H9 (cell line): Measurements from ENCODE around the gene ABLIM3. TPM values are rescaled to one million over a fixed set of nuclear protein-coding genes. Genes with fewer than 3 reads are reported as not detected.

Experiments
- DNase-seq: peaks from one replicate; pipeline ENCODE4 v3.0.0-alpha.2; 2017
- H2AFZ ChIP-seq: one replicate; pipeline ENCODE4 v1.6.1; 2013; ENCODE audit warnings: mild to moderate bottlenecking, low read length, control low read depth, moderate library complexity
- H2AK5ac ChIP-seq: 2 replicates; pipeline ENCODE4 v1.6.1; 2013; ENCODE audit warnings: low read length, control low read depth, mixed read lengths; ENCODE audit not compliant: insufficient read length
- H2BK120ac ChIP-seq: one replicate; pipeline ENCODE4 v1.6.1; 2013; ENCODE audit warnings: low read depth, mild to moderate bottlenecking, low read length, control low read depth, inconsistent platforms; ENCODE audit not compliant: poor library complexity, severe bottlenecking
- H2BK12ac ChIP-seq: 2 replicates; pipeline ENCODE4 v1.6.1; 2013; ENCODE audit warnings: low read length, control low read depth, mixed read lengths, low read depth; ENCODE audit not compliant: insufficient read length
- H2BK15ac ChIP-seq: 2 replicates; pipeline ENCODE4 v1.6.1; 2013; ENCODE audit warnings: low read depth, low read length, control low read depth
- H2BK20ac ChIP-seq: one replicate; pipeline ENCODE4 v1.6.1; 2013; ENCODE audit warnings: low read depth, mild to moderate bottlenecking, low read length, control low read depth, inconsistent platforms; ENCODE audit not compliant: poor library complexity, severe bottlenecking
- H2BK5ac ChIP-seq: 2 replicates; pipeline ENCODE4 v1.6.1; 2013; ENCODE audit warnings: low read length, control low read depth, mixed read lengths; ENCODE audit not compliant: insufficient read length
- H3K14ac ChIP-seq: 2 replicates; pipeline ENCODE4 v1.6.1; 2013; ENCODE audit warnings: low read length, control low read depth; ENCODE audit not compliant: insufficient read depth
- H3K18ac ChIP-seq: 2 replicates; pipeline ENCODE4 v1.6.1; 2013; ENCODE audit warnings: low read depth, mild to moderate bottlenecking, mixed read lengths, low read length, control low read depth; ENCODE audit not compliant: insufficient read length
- H3K23ac ChIP-seq: 2 replicates; pipeline ENCODE4 v1.6.1; 2013; ENCODE audit warnings: low read length, control low read depth, mixed read lengths, low read depth; ENCODE audit not compliant: insufficient read length
- H3K23me2 ChIP-seq: 2 replicates; pipeline ENCODE4 v1.6.1; 2013; ENCODE audit warnings: low read depth, mild to moderate bottlenecking, mixed read lengths, low read length, control low read depth; ENCODE audit not compliant: insufficient read length, poor library complexity, severe bottlenecking
- H3K27ac ChIP-seq: 2 replicates; pipeline ENCODE4 v1.5.1; 2013; ENCODE audit warnings: low read length, control low read depth, mixed read lengths, low read depth; ENCODE audit not compliant: insufficient read length
- H3K27me3 ChIP-seq: 2 replicates; pipeline ENCODE4 v1.6.1; 2013; ENCODE audit warnings: low read length, control low read depth, inconsistent platforms; ENCODE audit not compliant: insufficient read depth
- H3K4ac ChIP-seq: 2 replicates; pipeline ENCODE4 v1.6.1; 2013; ENCODE audit warnings: low read depth, mild to moderate bottlenecking, control low read depth, inconsistent platforms, low read length, moderate library complexity
- H3K4me1 ChIP-seq: 2 replicates; pipeline ENCODE4 v1.6.1; 2013; ENCODE audit warnings: low read length, control low read depth, inconsistent platforms; ENCODE audit not compliant: insufficient read depth
- H3K4me2 ChIP-seq: 2 replicates; pipeline ENCODE4 v1.6.1; 2013; ENCODE audit warnings: low read length, control low read depth, mixed read lengths; ENCODE audit not compliant: insufficient read length, insufficient read depth
- H3K56ac ChIP-seq: 2 replicates; pipeline ENCODE4 v1.6.1; 2013; ENCODE audit warnings: low read depth, mild to moderate bottlenecking, mixed read lengths, low read length, control low read depth; ENCODE audit not compliant: insufficient read length
- H3K79me1 ChIP-seq: 2 replicates; pipeline ENCODE4 v1.6.1; 2013; ENCODE audit warnings: low read depth, mild to moderate bottlenecking, moderate library complexity, low read length, control low read depth, inconsistent platforms; ENCODE audit not compliant: insufficient read depth, poor library complexity, severe bottlenecking
- H3K79me2 ChIP-seq: 2 replicates; pipeline ENCODE4 v1.6.1; 2013; ENCODE audit warnings: low read length, control low read depth, inconsistent platforms; ENCODE audit not compliant: insufficient read depth
- H3K9ac ChIP-seq: 2 replicates; pipeline ENCODE4 v1.6.1; 2013; ENCODE audit warnings: low read length, control low read depth, mixed read lengths; ENCODE audit not compliant: insufficient read length; ENCODE audit errors: extremely low read depth
- H3K9me3 ChIP-seq: one replicate; pipeline ENCODE4 v1.6.1; 2013; ENCODE audit warnings: low read depth, low read length, inconsistent platforms; ENCODE audit not compliant: control insufficient read depth
- H3T11ph ChIP-seq: one replicate; pipeline ENCODE4 v1.6.1; 2013; ENCODE audit warnings: mild to moderate bottlenecking, low read length, control low read depth, inconsistent platforms
- H4K20me1 ChIP-seq: one replicate; pipeline ENCODE4 v1.6.1; 2013; ENCODE audit not compliant: control insufficient read depth, insufficient read length, insufficient read depth
- H4K5ac ChIP-seq: 2 replicates; pipeline ENCODE4 v1.6.1; 2013; ENCODE audit warnings: low read depth, mild to moderate bottlenecking, mixed read lengths, low read length, control low read depth; ENCODE audit not compliant: insufficient read length
- H4K8ac ChIP-seq: replicated peaks from 2 replicates; pipeline ENCODE4 v1.6.1; 2013; ENCODE audit warnings: low read length, control low read depth, mixed read lengths, low read depth; ENCODE audit not compliant: insufficient read length
- H4K91ac ChIP-seq: 2 replicates; pipeline ENCODE4 v1.6.1; 2013; ENCODE audit warnings: low read depth, mild to moderate bottlenecking, moderate library complexity, mixed read lengths, low read length, control low read depth; ENCODE audit not compliant: insufficient read length
- H3K27ac Mint-ChIP-seq, 3 experiments: 2 replicates in 2 of 3; 3 replicates in 1 of 3; pipeline ENCODE4 v1.8.0; 2020 to 2021; ENCODE audit warnings: mixed read lengths in 3 of 3, mild to moderate bottlenecking in 1 of 3, moderate library complexity in 1 of 3
- H3K27me3 Mint-ChIP-seq: 2 replicates; pipeline ENCODE4 v1.8.0; 2021; ENCODE audit warnings: low read depth, mild to moderate bottlenecking, moderate library complexity, mixed read lengths
- H3K36me3 Mint-ChIP-seq, 3 experiments: 2 replicates in 2 of 3; 3 replicates in 1 of 3; pipeline ENCODE4 v1.8.0; 2020 to 2021; ENCODE audit warnings: low read depth in 3 of 3, mixed read lengths in 3 of 3; ENCODE audit not compliant: insufficient read depth in 1 of 3
- H3K4me1 Mint-ChIP-seq, 2 experiments: 2 replicates each; pipeline ENCODE4 v1.8.0; 2020; ENCODE audit warnings: mixed read lengths in 2 of 2
- H3K4me3 Mint-ChIP-seq, 2 experiments: 2 replicates in 1 of 2; 3 replicates in 1 of 2; pipeline ENCODE4 v1.8.0; 2020 to 2021; ENCODE audit warnings: mild to moderate bottlenecking in 2 of 2, mixed read lengths in 2 of 2, moderate library complexity in 1 of 2
- H3K9me3 Mint-ChIP-seq, 2 experiments: 2 replicates in 1 of 2; 3 replicates in 1 of 2; pipeline ENCODE4 v1.8.0; 2020; ENCODE audit warnings: mild to moderate bottlenecking in 2 of 2, mixed read lengths in 2 of 2, moderate library complexity in 1 of 2
- CTCF ChIP-seq: fragments of 200-600 bp; sonication (generic); conservative IDR thresholded peaks from 3 replicates; pipeline ENCODE4 v1.8.0; 2021; ENCODE audit warnings: antibody characterized with exemption, mild to moderate bottlenecking
- WGBS: extraction: QIAGEN DNeasy Blood & Tissue Kit; methylation state at CpG from one replicate; pipeline ENCODE4 v1.1.7; 2013; ENCODE audit warnings: missing lambda C conversion rate, low lambda C conversion rate, mixed read lengths; ENCODE audit not compliant: insufficient read length; ENCODE audit errors: extremely low coverage; 5-methylcytosine and 5-hydroxymethylcytosine counted together
- total RNA-seq: library from RNA; stranded (reverse); gene quantifications from 2 replicates; pipeline ENCODE4 v1.2.1, GENCODE V29; 2021

Gene ABLIM3
- total RNA-seq, 1 experiment from 2014 or later, result 0.20 TPM

- H3K36me3 Mint-ChIP-seq, result no peaks in the 10 kb centered on the region
- Histone ChIP-seq H3K4me1 (no peaks in the 10 kb centered on the region), H2AK5ac (no peak overlapping the region), H2BK12ac (no peak overlapping the region), H3K56ac (no peak overlapping the region), H3K79me2 (no peaks in the 10 kb centered on the region), H4K8ac (no peak overlapping the region), H3K9me3 (no peaks in the 10 kb centered on the region), H2BK15ac (no peak overlapping the region), H3K23me2 (no peaks in the 10 kb centered on the region), H3T11ph (no peak overlapping the region), H2BK5ac (no peak overlapping the region), H3K4me2 (no peak overlapping the region), H3K4ac (no peak overlapping the region), H3K9ac (no peak overlapping the region), H4K5ac (no peak overlapping the region), H4K91ac (no peak overlapping the region), H3K27ac (no peak overlapping the region), H2BK20ac (no peak overlapping the region), H4K20me1 (no peaks in the 10 kb centered on the region), H3K79me1 (no peaks in the 10 kb centered on the region), H3K14ac (no peak overlapping the region), H3K18ac (no peak overlapping the region), H2BK120ac (no peak overlapping the region), H2AFZ (no peak overlapping the region), H3K27me3 (no peaks in the 10 kb centered on the region), H3K23ac (no peak overlapping the region)
- H3K4me1 Mint-ChIP-seq, result no peaks in the 10 kb centered on the region
- H3K27me3 Mint-ChIP-seq, result peaks cover 7% of the 10 kb centered on the region
- no peak for DNase-seq
- no peak overlapping the region for H3K27ac Mint-ChIP-seq
- TF ChIP-seq CTCF, result no peak
- no CpG with 5 or more reads among the region's 1 CpG for WGBS
- no peaks in the 10 kb centered on the region for H3K9me3 Mint-ChIP-seq
- no peak overlapping the region for H3K4me3 Mint-ChIP-seq
Observed at GRCh38 chr5:149221326-149221725, 80.0 kb downstream of the ABLIM3 start.
